Psoas muscle (tissue), 8 donors: ENCODE results near the gene CDKAL1. TPM values are rescaled to one million over a fixed set of nuclear protein-coding genes. Genes with fewer than 3 reads are reported as not detected.

Source experiments
- ATAC-seq, 4 donors: fragments of 200-7000 bp; cut with Tn5 transposase; one replicate each; pipeline ENCODE4 v1.9.1; 2020; ENCODE audit warnings: moderate library complexity in 3 of 4, mild to moderate bottlenecking in 2 of 4
- DNase-seq, 2 donors: peaks; one replicate each; pipeline ENCODE4 v3.0.0-alpha.2; 2020
- H3K27ac ChIP-seq: fragments of 200-600 bp; one replicate; pipeline ENCODE4 v1.8.0; 2022
- H3K27me3 ChIP-seq, 3 donors: fragments of 200-600 bp in 1 of 3; one replicate each; pipeline versions ENCODE4 v1.6.1 to v1.8.0; 2013 to 2022; ENCODE audit warnings: low read length in 2 of 3, mild to moderate bottlenecking in 2 of 3, moderate library complexity in 1 of 3; ENCODE audit not compliant: insufficient read depth in 3 of 3
- H3K36me3 ChIP-seq, 2 donors: fragments of 200-600 bp in 1 of 2; one replicate each; pipeline versions ENCODE4 v1.6.1 to v1.8.0; 2013 to 2022; ENCODE audit warnings: low read depth in 1 of 2, mild to moderate bottlenecking in 1 of 2, moderate library complexity in 1 of 2; ENCODE audit not compliant: insufficient read depth in 1 of 2
- H3K4me1 ChIP-seq: fragments of 200-600 bp; one replicate; pipeline ENCODE4 v1.8.0; 2022
- H3K4me3 ChIP-seq: fragments of 200-600 bp; one replicate; pipeline ENCODE4 v1.8.0; 2022; ENCODE audit warnings: mild to moderate bottlenecking
- H3K9me3 ChIP-seq: fragments of 200-600 bp; one replicate; pipeline ENCODE4 v1.8.0; 2022
- CTCF ChIP-seq: fragments of 200-600 bp; IDR thresholded peaks from one replicate; pipeline ENCODE4 v1.8.0; 2022; ENCODE audit warnings: antibody characterized with exemption
- WGBS, 3 donors: extraction: QIAGEN DNeasy Blood & Tissue Kit; methylation state at CpG; one replicate each; pipeline versions ENCODE4 v1.1.6 to v1.1.7; 2013; 5-methylcytosine and 5-hydroxymethylcytosine counted together
- intact Hi-C, 2 donors: fragments of 100-400 bp; cut with DNase I; formaldehyde crosslinking; loops; one replicate each; pipeline versions ENCODE4 v1.11.0 to v1.14.2; 2022
- polyA plus RNA-seq, 3 donors: library from polyadenylated mRNA; stranded (reverse); fragments of 200-250 nt; gene quantifications; one replicate each; pipeline ENCODE4 v1.2.3, GENCODE V29; 2013
- total RNA-seq, 4 donors: library from RNA; stranded (reverse); fragmentation: NEBNext Ultra II Directional in 2 of 4; extraction: Animal tissue kit (Norgen Biotek cat#: 25700) in 2 of 4; gene quantifications; one replicate each; pipeline versions ENCODE4 v1.2.1 to v1.2.4, GENCODE V29; 2021 to 2023
- donor health status: healthy with polysubstance abuse.
- donor health status: DM: no; HTN: no; CAD: no; lungs with moderate emphysema.
- donor health status: Bipolar disorder and iron deficiency.
- donor health status: healthy.
- donor health status: DM: yes; HTN: yes; CAD: no.
- donor health status: DM: no; HTN: no; CAD: no.
- donor health status: DM: no; HTN: no; CAD: no.
- donor health status: DM: yes; HTN: yes; CAD: no.

Gene CDKAL1
- total and polyA plus RNA-seq, 7 donors, result 4.5 to 16.1 (median 12.9) TPM

DNA sequence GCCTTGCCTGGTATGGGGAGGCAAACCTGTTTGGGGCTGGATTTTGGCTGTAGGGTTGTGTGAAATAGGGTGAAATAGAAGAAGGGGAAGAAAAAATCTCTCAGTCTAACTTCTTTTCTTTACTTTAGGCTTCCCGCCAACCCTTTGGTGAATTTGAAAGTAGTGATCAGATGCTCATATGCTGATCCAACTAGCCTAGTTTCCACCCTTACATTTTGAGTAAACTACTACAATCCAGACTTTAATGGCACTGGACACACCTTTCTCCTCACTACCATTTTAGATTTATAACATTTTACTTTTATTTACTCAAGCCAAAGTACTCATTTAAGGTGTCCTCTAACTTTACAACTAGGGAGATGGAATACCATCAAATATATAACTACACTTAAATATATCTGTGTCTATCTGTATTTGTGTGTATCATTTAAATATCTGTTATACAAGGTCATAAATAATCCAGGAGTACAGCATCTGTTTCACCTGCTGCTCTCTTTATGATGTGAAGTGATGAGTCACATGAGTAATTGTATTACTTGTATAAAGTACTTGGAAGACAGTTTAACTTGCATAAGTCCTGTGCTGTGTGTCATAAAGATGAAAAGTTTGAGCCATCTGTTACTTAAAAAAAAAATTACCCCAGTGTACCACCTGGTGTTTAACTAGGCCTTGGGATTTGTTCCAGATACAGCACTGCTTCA, 172.1 kb downstream of the CDKAL1 start:
- no peak for DNase-seq
- Histone ChIP-seq H3K9me3 (no peaks in the 10 kb centered on the region), H3K27ac (no peak overlapping the region), H3K36me3 (no peaks in the 10 kb centered on the region), H3K27me3 (no peaks in the 10 kb centered on the region), H3K4me1 (peaks cover 11% of the 10 kb centered on the region), H3K4me3 (no peak overlapping the region)
- ATAC-seq, result peak; percentile 49 to 89 (median 81)
- intact Hi-C loops, result no loop called here
- WGBS, 3 donors, result 100% methylated on average over 1 of the region's 1 CpG
- TF ChIP-seq CTCF, result no peak

DNA sequence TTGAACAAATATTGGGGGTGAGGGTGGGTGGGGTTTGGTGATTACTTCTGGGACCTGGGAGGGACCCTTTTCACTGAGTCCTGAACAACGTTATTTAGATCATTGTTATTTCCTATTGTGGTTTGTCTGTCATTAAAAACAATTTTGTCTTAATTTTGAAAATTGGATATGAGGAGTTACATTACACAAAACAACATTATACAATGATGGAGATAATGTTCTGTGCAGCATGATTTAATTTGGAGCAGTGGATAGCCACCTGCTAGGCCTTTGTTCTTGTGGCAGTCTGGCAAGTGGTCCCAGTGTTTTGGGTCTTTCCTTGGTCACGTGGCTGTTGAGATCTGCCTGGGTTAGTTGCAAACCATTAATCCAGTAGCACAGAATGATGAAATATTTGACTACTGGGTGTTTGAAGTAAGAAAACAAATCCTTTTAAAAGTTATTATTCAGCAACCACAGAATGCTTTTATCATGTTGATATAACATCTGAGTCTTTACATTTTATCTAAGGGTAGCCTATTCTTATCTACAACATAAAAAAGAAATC, 172.8 kb downstream of the CDKAL1 start:
- no peaks in the 10 kb centered on the region for H3K27me3 ChIP-seq
- no peak for DNase-seq
- H3K9me3 ChIP-seq, result no peaks in the 10 kb centered on the region
- peaks cover 11% of the 10 kb centered on the region for H3K4me1 ChIP-seq
- WGBS, 3 donors, result 43 to 69% (median 59%) methylated on average over 2 of the region's 2 CpGs
- no peak overlapping the region for H3K27ac ChIP-seq
- ATAC-seq, result no peak
- H3K4me3 ChIP-seq, result no peak overlapping the region
- no peak for TF ChIP-seq CTCF
- intact Hi-C loops, result no loop called here
- H3K36me3 ChIP-seq, result no peaks in the 10 kb centered on the region

DNA sequence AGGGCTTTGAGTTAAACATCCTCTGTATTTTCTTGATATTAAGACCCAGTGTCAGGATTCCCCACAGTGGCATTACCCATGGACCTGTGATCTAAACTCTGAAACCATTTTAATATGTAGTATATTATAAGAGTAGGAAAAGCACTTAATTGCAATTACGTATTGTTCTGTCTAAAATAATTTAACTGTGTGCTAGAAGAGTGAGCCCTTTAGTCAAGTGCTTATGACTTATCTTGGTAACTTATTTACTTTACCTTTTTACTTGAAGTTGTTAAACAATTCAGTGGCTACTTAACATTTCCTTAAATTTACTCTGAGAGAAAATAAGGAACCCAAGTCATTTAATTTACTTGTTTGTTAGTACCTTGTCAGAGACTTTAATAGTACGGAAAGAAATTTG, 173.6 kb downstream of the CDKAL1 start:
- ATAC-seq (no peak), DNase-seq (no peak)
- intact Hi-C loops, result no loop called here
- H3K4me1 ChIP-seq, result peaks cover 11% of the 10 kb centered on the region
- no peaks in the 10 kb centered on the region for H3K36me3 ChIP-seq
- WGBS, 3 donors, result 96 to 98% (median 96%) methylated on average over 2 of the region's 2 CpGs
- H3K4me3 ChIP-seq, result no peak overlapping the region
- H3K27ac ChIP-seq, result no peak overlapping the region
- no peak for TF ChIP-seq CTCF
- H3K27me3 ChIP-seq, result no peaks in the 10 kb centered on the region
- H3K9me3 ChIP-seq, result no peaks in the 10 kb centered on the region

DNA sequence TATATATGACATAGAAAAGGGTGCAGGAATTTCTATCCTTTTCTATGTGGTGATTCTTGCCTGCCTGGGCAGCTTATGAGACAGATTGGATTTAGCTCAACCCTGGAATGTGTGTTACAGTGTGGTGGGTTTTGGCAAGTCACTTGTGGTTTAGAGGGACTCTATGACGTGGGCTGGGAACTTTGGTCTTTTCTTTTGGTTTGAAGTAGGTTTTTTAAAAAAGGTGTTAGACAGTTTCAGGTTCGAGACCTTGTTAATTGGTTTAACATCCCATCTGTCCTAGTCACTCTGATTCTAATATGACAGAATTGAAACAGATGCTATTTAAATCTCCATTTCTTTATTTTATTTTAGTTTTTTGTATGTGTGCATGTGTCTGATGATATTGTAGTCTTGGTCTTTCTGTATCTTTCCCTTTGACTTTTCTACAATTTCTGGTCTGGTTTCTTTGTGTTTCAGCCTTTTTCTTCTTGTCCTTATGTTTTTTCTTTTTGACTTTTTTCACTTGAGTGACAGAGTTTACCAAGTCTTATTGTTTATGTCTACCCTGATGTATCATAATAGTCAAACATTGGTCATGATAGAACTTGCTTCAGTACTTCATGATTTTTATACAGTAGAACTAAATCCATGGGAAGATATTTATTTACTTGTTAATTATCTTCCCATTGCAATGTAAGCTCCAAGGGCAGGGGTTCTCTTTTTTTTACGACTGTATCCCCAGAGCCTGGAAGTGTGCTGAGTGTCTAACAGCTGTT, 174.3 kb downstream of the CDKAL1 start:
- no peaks in the 10 kb centered on the region for H3K27me3 ChIP-seq
- no peak for ATAC-seq
- WGBS, 3 donors, result 60 to 78% (median 63%) methylated on average over 3 of the region's 3 CpGs

More for the DNA sequence above, 174.3 kb downstream of the CDKAL1 start:
- TF ChIP-seq CTCF, result no peak
- Histone ChIP-seq H3K36me3 (no peaks in the 10 kb centered on the region), H3K4me3 (no peak overlapping the region), H3K9me3 (no peaks in the 10 kb centered on the region), H3K4me1 (peaks cover 11% of the 10 kb centered on the region), H3K27ac (no peak overlapping the region)
- intact Hi-C loops, result no loop called here
- no peak for DNase-seq
